Kidney epithelial cell (primary cell): ENCODE data around the gene LRP3. TPM values are rescaled to one million over a fixed set of nuclear protein-coding genes. Genes with fewer than 3 reads are reported as not detected.

Source experiments
- DNase-seq: peaks from one replicate; pipeline ENCODE4 v3.0.0-alpha.2; 2010; ENCODE audit warnings: low read depth
- H3K27me3 ChIP-seq: 2 replicates; pipeline ENCODE4 v1.6.0; 2011; ENCODE audit warnings: low read length; ENCODE audit not compliant: control insufficient read depth, insufficient read depth
- H3K36me3 ChIP-seq: 2 replicates; pipeline ENCODE4 v1.5.1; 2011; ENCODE audit warnings: low read length; ENCODE audit not compliant: control insufficient read depth, insufficient read depth
- H3K4me3 ChIP-seq: 2 replicates; pipeline ENCODE4 v1.5.1; 2011; ENCODE audit warnings: low read depth, mild to moderate bottlenecking, control low read depth, low read length
- total RNA-seq: library from RNA; depleted of rRNA; stranded (reverse); fragments of >200 nt; gene quantifications from 2 replicates; pipeline ENCODE4 v1.2.3, GENCODE V29; 2015
- TF ChIP-seq, protein P1 (sequence below): IDR thresholded peaks from 2 replicates; pipeline ENCODE4 v1.5.1; 2011; ENCODE audit warnings: mild to moderate bottlenecking, moderate library complexity, low read length, control low read depth, inconsistent platforms; ENCODE audit not compliant: insufficient read depth, poor library complexity, severe bottlenecking

LRP3 gene
- total RNA-seq, 1 donor from 2014 or later, result 42.8 TPM

DNA sequence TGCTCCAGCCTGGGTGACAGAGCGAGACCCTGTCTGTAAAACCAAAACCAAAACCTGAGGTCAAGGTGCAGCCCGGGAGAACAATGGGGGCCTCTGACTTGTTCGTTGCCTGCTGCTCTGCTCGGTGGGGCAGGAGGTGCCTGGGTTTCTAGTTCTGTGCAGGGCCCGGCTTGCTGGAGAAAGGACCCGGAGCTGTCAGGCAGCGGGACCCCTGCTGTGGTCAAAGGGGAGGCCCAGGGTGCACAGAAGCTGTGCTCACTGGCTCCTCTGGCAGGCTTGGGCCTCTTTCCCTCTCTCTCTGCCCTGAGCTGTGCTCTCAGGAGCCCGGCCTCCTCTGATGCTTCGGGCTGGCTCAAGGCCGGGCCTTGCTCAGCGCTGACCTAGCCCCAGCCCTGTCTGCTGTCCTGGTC lies 3.5 kb downstream of the LRP3 start:
- TF ChIP-seq, protein P1, sequence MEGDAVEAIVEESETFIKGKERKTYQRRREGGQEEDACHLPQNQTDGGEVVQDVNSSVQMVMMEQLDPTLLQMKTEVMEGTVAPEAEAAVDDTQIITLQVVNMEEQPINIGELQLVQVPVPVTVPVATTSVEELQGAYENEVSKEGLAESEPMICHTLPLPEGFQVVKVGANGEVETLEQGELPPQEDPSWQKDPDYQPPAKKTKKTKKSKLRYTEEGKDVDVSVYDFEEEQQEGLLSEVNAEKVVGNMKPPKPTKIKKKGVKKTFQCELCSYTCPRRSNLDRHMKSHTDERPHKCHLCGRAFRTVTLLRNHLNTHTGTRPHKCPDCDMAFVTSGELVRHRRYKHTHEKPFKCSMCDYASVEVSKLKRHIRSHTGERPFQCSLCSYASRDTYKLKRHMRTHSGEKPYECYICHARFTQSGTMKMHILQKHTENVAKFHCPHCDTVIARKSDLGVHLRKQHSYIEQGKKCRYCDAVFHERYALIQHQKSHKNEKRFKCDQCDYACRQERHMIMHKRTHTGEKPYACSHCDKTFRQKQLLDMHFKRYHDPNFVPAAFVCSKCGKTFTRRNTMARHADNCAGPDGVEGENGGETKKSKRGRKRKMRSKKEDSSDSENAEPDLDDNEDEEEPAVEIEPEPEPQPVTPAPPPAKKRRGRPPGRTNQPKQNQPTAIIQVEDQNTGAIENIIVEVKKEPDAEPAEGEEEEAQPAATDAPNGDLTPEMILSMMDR, result no peak
- H3K4me3 ChIP-seq, result no peak overlapping the region
- no peaks in the 10 kb centered on the region for H3K27me3 ChIP-seq
- no peaks in the 10 kb centered on the region for H3K36me3 ChIP-seq
- no peak for DNase-seq

DNA sequence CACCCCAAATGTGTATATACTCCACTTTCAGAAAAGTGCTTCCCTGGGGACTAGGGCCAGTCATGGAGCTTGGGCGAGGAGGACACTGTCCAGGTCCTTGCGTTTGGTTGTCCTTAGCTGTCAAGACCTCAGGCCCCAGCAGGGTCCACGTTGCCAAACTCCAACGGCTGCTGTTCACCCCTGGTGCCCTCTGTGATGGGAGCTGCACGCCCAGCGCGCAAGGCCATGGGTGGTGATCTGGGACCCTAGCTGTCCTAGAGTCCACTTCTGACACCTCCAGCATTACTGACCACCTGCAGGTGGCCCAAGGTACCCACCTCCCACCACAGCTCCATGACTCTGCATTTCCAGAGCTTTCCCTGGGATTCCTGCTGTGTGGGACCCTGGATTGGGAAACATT lies 4.0 kb downstream of the LRP3 start:
- H3K4me3 ChIP-seq, result no peak overlapping the region

DNA sequence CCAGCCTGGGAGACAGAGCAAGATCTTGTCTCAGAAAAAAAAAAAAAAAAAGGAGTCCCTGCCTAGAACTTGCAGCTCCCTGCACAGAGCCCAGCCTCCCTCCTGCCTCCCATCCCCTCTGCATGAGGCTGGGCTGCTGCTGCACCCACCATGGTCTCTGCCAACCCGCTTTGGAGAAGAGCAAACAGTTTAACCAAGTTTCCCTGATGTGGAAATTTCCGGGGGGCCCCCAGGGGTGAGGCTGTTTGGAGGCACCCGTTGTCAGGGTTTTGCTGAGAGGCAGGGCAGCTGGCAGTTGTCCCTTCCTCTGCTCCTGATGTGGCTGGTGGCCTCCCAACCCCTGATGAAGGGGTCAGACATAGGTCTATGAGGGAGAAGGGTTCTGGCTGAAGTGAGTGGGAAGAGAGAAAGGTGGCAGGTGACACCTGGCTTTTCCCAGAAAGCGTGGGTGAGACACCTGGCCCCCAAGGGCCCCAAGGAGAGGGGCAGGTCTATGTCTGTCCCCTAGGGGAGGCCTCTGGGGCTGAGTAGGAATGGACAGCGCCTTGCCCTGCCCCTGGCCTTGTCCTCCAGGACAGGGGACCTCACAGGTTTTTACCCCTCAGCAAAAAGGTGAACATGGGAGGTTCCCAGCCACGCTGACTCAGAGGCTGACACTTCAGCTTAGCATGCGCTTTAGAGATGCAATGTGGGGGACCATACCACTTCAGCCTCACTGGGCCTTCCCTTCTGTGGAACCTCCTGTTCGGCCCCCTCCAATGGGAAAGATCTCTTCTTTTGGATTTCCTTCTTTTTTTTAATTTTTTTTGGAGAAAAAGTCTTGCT lies 5.5 kb downstream of the LRP3 start:
- Histone ChIP-seq H3K36me3 (no peaks in the 10 kb centered on the region), H3K27me3 (no peaks in the 10 kb centered on the region), H3K4me3 (no peak overlapping the region)
- no peak for DNase-seq
- TF ChIP-seq, protein P1, result no peak

More for the DNA sequence above, 4.0 kb downstream of the LRP3 start:
- no peaks in the 10 kb centered on the region for H3K27me3 ChIP-seq
- TF ChIP-seq, protein P1, result no peak
- DNase-seq, result no peak
- H3K36me3 ChIP-seq, result no peaks in the 10 kb centered on the region

- Histone ChIP-seq H3K4me3 (no peak overlapping the region), H3K36me3 (no peaks in the 10 kb centered on the region)
- TF ChIP-seq, protein P1, result no peak
These were observed 7.3 kb downstream of the LRP3 start for GRCh38 chr19:33201473-33201872.

DNA sequence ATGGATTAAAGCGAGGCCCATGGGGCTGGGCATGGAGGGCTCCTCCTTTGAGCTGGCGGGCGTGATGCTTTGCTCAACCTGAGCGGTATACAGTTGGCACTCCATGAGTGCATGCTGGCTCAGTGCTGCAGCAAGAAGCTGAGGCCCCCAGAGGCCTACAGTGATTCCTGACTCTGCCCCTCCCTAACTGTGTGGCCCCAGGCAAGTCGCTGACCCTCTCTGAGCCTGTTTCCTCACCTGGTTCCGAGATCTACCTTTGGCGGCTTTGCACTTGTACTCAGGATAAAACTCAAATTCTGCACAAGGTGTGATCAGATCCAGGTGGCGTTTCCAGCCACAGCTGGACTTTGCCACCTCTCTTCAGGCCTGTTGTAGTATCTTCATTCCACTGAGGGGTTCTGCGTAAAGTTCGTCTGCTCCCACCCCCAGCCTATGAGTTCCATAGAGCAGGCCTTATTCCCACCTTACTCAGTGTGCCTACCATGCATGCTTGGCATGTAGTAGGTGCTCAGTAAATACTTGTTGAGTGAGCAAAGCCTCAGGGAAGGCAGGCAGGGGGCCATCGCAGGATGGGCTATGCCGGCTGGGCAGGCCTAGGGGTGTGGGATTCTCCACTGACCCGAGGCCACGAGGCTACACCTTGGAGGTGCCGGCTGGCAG lies 7.9 kb downstream of the LRP3 start:
- no peak overlapping the region for H3K4me3 ChIP-seq
- DNase-seq, result no peak

More at GRCh38 chr19:33201473-33201872, 7.3 kb downstream of the LRP3 start:
- DNase-seq, result no peak
- no peaks in the 10 kb centered on the region for H3K27me3 ChIP-seq

More for the DNA sequence above, 7.9 kb downstream of the LRP3 start:
- no peaks in the 10 kb centered on the region for H3K36me3 ChIP-seq
- no peaks in the 10 kb centered on the region for H3K27me3 ChIP-seq
- TF ChIP-seq, protein P1, result no peak
